Prostate gland (tissue), 2 donors: ENCODE results near the gene AKT3.

Experiments used
- POLR2AphosphoS5 ChIP-seq: sonication (generic); formaldehyde crosslinking; IDR thresholded peaks from one replicate; pipeline ENCODE4 v1.6.1; 2017; ENCODE audit warnings: antibody characterized with exemption
- TF ChIP-seq, protein P1 (sequence below), 4 experiments: fragments of 200-600 bp in 2 of 4; fragments of 450-650 bp in 2 of 4; sonication (generic) in 2 of 4; IDR thresholded peaks; 1 replicate in 3 of 4; 2 replicates in 1 of 4; pipeline ENCODE4 v1.5.1; 2016 to 2019; ENCODE audit warnings: antibody characterized with exemption in 4 of 4, mild to moderate bottlenecking in 2 of 4, moderate library complexity in 2 of 4

DNA sequence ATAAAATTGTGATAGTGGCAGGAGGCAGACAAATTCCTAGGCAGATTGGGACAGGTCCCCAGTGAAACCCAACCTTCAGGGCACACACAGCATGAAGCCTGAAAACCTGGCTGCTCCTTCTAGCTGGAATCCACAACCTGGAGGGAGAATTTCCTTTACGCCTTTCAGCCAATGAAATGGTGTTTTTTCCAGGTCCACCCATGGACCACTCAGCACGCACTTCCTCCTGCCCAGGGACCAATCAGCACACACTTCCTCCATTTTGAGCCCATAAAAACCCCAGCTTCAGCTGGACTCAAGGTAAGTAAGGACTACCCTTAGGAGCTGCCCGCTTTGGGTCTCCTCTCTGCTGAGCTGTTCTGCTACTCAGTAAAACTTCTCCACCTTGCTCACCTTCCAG lies 120.1 kb downstream of the AKT3 start:
- TF ChIP-seq POLR2AphosphoS5 = no peak
- TF ChIP-seq, protein P1, sequence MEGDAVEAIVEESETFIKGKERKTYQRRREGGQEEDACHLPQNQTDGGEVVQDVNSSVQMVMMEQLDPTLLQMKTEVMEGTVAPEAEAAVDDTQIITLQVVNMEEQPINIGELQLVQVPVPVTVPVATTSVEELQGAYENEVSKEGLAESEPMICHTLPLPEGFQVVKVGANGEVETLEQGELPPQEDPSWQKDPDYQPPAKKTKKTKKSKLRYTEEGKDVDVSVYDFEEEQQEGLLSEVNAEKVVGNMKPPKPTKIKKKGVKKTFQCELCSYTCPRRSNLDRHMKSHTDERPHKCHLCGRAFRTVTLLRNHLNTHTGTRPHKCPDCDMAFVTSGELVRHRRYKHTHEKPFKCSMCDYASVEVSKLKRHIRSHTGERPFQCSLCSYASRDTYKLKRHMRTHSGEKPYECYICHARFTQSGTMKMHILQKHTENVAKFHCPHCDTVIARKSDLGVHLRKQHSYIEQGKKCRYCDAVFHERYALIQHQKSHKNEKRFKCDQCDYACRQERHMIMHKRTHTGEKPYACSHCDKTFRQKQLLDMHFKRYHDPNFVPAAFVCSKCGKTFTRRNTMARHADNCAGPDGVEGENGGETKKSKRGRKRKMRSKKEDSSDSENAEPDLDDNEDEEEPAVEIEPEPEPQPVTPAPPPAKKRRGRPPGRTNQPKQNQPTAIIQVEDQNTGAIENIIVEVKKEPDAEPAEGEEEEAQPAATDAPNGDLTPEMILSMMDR (IDR thresholded peaks at IDR 0.05) = no peak
